GM19023 (cell line): ENCODE measurements around the gene C11orf58.
A peak's percentile ranks its signal among the peaks of the same experiment; 100 is the strongest.

Source experiments
- ATAC-seq: cut with Tn5 transposase; IDR thresholded peaks from one replicate; pipeline ENCODE4 v1.9.1; 2021; ENCODE audit warnings: mild to moderate bottlenecking, moderate library complexity; ENCODE audit not compliant: unreplicated experiment

The C11orf58 gene

DNA sequence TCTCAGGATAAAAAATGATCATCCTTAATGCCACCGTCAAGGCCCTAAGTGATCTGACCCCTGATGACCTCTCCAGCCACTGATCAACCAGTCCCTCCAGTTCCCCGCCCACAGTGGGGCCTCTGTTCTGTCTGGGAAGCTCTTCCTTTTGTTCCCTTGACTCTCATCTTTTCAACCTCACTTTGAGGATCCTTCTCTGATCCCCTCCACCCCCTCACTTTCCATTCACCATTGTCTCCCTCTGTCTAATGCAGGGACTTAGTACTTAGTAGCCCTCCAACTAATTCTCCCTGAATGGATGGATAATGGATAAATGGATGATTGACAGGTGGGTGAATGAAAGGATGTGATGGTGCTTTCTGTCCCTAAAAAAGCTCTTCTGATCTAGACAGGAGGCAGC is 45.6 kb downstream of the C11orf58 start:
- no peak for ATAC-seq

DNA sequence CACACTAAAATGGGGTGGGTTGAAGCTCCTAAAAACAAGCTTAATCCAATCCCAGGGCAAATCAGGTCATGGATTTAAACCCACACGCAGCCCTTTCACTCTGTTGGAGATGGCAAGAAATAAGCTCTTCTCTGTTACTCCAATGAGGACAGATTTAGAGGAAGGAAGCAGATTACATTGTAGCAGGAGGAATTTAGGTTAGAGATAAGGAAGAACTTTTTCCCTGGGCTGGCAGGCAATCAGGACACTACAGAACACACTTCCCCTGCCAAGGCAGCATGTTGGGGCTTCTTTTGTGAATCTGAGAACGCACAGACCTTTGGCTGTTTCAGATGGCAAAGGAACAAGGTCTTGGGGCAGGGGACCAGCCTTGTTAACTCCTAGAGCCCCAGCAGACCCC is 46.2 kb downstream of the C11orf58 start:
- ATAC-seq: no peak

DNA sequence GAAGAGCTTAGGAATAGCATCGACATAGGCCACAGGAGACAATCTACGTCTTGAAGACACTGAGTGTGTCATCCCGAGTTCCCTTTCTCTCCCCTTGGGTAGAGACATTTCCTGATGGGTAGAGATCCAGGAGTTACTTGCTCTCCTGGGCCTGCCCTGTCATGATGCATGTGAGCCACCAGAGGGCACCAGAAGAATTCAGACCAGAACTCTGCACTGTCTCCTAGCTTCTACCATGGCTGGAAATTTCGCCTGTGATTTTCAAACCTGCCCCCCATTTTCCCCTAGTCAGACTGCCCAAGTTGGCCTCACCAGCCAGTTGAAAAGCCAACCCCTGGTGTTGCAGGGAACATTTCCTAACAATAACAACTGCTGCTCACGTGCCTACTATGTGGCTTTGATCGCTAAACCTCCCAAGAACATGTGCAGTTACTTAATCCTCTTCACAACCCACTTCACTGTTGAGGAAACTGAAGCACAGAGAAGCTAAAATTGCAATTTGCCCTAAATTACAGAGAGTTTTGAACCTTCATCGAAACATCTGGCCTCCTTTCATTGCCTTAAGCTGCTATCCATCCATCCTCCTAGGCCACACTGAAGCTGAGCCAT is 47.2 kb downstream of the C11orf58 start:
- peak; percentile 76 for ATAC-seq

DNA sequence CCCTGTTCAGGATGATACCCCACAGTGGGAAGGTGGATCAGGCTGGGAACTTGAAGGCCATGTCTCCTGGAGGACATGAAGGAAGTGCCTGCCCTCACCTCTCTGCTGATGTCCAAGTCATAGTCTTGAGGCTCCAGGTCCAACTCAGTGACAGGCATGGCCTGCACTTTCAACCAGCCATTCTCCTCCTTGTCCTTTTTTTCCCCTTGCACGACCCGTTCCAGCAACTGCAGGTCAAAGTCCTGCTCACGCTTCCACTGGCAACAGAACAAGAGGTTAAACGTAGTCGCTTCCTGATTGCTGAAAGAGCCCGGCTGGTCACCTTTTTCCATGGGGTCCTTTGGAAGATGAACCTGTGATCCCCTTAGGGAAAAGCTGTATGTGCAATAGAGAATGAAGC is 47.7 kb downstream of the C11orf58 start:
- ATAC-seq: no peak

DNA sequence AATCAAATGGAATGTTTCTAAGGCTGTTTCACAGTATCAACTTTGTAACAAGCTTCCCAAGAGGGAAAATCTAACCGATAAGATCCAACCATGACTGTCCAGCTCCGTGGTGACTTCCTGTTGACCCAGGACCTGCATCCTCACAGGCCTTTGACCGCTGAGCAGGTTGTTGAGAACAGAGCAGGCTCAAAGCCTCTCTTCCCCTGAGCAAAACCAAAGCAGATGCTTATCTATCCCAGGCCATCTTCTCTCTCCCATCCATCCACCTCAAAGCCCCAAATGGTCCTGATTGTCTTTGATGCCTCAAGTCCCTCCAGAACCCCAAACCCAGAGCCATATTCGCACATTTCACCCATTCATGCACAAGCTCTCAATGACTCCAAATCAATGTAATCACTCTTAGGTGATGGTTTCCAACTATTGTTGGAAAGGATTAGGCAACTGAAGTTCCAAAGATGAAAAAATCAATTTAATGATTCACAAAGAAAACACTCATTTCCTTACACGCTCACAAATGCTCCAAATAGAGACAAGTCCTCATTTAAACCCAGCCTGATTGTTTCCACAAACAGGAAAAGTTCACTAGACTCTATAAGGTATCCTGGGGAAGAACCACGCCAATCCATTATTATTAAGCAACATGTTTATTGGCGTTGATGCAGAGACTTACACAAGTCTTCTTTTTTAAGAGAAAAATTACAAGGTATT is 48.7 kb downstream of the C11orf58 start:
- no peak for ATAC-seq

DNA sequence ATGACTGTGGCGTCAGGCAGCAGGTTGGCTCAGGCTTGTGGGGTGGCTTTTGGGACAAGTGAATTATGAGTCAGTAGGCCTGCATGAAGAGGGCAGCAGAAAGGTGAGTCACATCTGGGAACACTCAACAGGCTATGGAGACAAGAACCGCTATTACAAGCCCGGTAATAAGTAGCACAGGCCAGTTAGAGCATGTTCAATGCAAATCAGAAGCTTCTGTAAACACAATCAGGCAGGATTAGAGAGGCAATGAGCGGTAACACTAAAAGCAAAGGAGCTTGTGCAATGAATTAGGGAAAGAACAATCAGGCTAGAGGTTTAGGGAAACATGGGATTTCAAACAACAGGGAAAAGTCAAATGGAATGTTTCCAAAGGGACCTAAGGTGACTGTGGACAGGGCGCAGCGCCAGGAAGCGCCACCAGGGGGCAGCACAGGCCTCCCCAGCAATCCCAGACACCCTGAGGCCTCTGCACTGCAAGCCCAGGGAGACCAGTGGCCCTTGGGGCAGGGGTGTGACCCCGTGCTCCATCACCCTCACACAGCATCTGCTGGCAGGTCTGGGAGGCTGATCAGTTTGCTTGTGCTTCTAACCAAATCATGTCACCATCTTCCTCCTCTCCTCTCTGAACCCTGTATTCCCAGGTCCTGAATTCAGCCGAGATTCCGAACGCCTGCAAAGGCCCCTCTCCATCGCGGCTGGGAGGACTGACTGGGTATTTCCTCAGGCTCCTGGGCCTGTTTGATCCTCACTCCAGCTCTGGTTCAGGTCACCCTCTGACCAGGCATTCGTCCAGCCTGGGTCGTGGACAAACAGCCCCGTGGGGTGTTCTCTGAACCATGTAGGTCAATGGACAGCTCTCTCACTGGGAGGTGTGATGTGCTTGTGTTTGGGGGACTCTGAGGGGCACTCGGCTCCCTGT is 50.0 kb downstream of the C11orf58 start:
- peak; percentile 59 for ATAC-seq

DNA sequence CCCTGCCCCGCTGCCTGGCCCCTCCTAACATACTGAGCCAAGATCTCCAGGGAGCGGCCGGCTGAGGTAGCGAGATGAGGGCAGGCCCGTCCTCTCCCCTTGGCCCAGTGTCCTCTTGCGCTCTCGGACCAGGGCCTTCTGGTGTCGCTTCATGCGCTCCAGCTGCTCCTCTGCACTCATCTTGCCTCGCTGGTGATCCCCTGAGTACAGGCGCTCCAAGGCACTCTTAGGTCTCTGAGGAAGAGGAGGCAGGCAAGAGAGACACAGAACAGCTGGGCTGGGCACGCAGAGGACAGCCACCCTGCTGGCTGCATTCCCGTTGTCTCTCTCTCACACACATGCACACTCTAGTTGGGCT is 50.6 kb downstream of the C11orf58 start:
- no peak for ATAC-seq

DNA sequence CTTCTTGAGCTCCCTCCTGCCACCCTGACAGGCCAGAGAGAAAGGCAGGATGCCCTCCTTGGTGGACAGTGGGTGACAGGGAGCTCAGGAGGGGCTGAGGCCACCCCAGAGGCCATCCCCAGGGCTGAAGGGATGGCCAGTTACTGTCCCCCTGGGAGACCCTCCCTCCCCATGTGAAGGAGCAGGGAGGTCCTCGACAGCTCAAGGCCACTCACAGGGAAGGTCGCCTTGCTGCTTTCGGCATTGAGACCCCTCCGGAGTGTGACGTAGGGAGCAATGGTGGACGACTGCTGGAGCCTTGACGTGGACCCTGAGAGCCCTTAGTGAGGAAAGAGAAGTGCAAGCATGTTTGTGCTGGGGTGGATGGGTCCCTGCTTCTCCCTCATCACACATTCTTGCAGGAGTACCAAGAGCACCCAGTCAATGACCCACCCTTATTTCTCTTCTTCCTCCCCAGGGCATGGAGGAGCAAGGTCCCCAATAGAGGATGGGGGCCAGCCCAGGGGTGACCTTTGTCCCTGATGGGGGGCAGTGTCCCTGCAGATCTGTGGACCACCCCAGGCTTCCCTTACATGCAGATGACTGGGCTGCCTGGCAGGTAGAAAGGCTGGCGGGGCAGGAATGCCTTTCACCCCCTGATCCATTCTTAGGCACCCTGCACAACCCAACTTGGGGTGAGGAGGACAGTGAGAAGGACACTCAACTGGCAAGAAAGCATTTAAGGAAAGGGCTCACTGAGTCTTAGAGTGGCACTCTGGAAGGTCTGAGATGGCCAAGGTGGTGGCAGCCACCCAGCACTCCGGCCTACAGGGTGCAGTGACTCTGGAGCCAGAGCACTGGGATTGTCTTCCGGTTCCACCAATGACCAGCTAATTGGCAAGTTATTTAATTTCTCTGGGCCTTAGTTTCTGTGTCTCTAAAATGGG is 51.4 kb downstream of the C11orf58 start:
- no peak for ATAC-seq

DNA sequence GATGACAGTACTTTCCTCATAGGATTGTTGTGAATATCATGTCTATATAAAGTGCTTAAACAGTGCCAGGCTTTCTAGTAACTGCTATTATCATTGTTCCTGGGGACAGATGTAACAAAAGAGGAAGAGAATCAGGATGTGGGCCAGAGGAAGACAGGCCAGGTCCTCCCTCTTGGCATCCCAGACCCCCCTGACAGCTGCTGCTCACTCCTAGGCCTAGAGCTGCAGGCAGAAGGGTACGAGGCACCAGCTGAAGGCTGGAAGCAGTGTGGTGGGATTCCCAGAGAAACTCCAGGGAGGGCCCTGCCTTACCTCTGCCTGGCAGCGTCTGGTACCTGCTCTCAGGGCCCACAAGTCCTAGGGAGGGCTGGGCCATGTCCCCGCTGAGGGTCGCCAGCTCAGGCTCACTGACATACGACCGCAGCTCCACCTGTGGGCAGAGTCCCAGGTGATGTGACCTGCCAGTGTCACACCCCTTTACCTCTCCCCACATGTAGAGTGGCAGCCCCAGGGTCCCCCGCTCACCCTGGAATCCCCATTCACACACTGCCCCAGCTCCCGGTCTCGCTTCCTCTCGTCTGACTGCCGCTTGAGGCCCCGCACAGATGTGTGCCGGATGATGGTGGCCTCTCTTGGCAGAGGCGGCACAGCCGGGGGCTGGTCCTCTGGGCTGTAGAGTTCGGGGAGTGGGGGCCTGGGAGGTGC is 52.2 kb downstream of the C11orf58 start:
- ATAC-seq: no peak

DNA sequence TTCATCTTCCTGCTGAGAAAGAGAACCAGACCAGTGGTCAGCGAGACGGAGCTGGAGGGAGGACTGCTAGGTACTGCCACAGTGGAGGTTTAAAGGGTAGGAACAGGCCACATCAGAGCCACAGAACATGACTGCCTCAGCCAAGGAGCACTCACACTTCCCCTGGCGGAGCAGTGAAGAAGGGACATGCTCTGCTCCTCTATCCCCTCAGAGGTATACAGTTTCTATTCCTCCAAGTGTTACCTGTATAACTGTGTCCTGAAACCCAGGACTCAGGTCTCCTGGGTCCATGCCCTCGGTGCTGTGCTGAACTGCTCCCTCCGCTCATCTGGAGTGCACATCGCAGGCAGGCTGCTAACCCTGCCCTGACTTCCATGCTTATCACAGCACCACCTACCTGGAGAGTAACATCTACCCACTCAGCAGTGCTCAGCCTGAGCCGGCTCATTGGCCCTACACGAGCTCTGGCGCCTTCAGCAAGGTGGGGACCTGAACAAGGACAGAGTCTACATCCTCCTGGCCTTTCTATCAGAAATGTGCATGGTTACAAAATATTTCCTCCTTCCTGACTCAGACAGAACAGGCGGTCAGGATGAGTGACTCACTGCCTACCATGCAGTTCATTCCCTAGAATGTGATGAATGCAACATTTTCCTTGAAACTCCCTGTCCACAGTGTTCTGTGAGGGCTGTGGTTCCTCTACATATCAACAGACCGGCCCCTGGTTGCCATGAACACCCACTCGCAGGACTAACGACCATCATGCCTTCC is 52.9 kb downstream of the C11orf58 start:
- no peak for ATAC-seq

DNA sequence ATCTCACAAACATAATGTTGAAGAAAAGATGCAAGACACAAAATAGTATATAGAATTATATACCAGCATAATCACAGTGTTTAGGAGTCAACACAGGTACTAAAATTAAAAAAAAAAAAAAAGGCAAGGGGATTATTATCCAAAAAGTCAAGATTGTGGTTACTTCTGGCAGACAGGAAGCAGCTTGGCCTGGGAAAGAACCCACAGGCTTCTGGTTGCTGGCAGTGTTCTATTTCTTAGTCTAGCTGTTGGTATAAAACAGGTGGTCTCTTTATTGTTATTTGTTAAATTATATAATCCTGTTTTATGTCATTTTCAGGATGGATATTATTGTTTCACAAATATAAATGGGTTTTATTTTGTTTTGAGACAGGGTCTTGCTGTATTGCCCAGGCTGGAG is 54.0 kb downstream of the C11orf58 start:
- ATAC-seq: no peak

DNA sequence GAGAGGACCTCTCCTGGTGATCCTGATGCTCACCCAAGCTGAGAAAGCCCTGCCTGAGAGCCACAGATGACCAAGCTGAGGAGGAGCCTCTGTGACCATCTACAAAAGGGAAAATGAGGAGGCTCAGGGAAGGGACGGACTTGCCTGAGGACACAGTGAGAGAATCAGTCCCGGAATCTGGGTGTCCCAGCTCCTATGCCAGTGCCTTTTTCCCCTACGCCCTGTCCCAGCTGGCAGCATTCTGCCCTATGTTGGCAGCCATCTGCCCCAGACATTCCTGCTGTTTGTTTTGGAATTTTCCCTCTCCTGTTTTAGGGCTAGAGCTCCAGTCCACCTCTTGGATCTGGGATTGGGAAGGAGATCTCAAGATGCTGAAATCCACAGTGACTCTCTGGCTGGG is 54.6 kb downstream of the C11orf58 start:
- no peak for ATAC-seq

DNA sequence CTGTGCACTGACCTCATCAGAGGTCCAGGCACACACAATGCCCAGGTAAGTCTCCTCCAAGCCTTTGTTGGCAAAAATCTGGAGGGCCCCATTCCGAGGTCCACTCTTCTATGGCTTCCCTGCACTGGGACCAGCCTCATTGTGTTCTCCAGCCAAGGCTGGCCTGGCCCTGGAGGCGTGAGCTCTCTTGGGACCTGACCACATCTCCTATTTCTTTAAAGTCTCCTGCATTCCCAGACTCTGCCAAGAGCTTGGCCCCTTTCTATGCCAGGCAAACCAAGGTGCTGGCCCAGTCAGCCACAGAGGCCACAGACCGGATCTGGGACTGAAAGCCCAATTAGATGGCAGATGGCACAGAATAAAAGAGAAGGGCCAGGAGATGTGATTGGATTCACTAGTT is 55.1 kb downstream of the C11orf58 start:
- no peak for ATAC-seq

DNA sequence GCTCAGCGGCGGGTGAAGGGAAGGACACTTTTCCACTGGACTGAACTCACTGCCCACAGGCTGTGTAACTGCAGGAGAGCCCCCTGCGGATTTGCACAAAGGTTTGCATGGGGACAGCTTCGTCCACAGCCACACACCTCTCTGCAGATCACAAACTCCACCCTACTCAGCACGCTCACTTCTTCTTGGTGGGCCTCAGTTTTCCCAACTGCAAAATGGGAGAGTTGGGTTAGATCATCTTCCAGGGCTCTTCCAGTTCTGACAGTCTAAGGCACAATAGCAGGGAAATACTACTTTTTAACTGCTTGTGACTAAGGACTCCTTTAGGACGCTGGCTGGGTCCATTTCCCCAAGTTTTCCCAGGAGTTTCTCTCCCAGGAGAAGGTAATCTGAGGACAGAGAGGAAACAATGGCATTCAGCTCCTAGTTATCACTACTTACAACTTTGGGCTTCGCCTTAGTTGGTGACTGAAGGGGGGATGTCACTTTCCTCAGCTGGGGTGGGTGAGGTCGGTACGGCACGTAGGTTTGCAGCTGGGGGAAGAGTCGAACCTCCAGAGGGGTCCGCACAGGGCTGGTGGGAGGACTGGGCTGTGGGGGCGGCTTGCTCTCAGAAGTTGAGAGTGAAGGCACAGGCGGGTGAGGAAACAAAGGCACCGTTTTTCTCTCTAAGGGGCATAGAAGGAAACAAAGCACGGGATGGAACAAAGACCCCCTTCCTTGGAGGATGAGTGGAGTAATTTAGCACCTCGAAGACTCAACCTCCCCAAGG is 55.8 kb downstream of the C11orf58 start:
- ATAC-seq: no peak

DNA sequence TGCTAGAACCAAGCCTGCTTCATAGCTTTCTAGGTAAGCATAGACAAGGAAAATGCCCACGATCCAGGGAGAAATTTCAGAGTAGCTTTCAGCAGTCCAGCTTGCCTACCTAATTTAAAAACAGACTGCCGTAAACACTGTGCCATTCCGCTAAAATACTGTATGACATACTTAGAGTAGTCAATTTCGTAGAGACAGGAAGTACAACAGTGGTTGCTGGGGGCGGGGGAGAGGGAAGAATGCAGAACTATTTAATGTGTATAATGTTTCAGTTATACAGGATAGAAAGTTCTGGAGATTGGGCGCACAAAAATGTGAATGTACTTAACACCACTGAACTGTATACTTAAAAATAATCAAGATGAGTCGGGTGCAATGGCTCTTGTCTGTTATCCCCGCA is 56.7 kb downstream of the C11orf58 start:
- no peak for ATAC-seq

DNA sequence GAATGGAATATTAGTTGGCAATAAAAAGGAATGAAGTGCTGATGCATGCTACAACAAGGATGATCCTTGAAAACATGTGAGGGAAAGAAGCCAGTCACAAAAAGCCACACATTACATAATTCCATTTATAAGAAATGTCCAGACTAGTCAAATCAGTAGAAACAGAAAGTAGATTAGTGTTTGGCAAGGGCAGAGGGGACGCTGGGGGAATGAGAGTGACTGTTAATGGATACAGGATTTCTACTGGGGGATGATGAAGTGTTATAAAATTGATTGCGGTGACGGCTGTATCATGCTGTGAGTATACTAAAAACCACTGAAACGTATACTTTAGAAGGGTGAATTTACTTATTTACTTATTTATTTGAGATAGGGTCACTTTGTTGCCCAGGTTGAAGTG is 57.9 kb downstream of the C11orf58 start:
- no peak for ATAC-seq

DNA sequence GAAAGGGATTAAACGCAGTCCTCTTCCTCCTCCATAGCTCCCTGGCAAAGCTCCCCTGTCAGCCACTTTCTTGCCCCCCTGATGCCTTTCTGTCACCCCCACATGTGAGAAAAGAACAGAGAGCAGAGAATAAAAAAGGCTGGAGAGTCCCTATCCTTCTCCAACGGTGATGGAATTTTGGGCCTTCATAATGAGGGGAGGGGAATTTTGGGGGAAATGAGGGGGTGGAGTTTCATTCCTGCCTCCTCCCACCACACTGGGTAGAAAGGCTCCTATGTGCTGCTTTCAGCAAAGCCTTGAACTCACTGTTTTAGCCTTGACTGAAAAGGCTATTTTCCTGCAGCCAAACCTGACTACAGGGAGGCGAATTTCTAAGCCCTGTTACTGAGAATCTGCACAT is 59.3 kb downstream of the C11orf58 start:
- ATAC-seq: no peak

DNA sequence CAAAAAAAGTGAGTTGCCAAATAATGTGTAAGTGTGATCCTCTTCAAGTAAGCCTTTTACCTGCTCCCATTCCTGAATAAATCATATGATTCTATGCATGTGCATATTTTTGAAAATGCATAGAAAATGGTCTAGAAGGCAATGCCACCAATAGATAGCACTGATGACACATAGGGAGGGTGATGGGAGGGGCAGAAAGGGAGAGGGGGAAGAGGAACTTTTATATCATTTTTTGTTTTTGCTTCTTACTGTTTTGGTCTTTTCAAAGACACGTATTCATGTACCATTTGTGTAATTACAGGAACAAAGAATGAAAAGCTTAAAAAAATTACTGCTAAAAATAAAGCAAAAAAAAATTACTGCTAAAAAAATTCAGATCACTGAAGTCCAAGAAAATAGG is 60.8 kb downstream of the C11orf58 start:
- no peak for ATAC-seq

DNA sequence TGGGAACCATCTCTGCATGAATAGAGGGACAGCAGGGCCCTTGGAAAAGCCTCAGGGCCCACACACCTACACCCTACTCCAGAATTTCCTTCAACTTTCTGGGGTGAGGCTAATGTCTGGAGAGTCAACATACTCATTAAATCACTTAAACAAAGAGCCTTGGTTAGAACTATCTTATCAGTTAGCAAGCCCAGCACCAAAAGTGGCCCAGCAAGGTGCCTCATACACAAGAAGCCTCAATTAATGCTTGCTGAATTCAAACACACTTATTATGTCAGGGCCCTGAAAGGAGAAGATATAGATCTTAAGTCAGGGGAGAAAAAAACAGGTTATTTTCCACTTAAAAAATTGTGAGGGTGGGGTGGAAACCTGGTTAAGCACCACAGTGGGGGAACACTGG is 61.4 kb downstream of the C11orf58 start:
- ATAC-seq: no peak
